ENCODE results near the gene HS6ST2.

- TF ChIP-seq TAF1 (IDR thresholded peaks at IDR 0.05; ENCODE audit: borderline replicate concordance, low read depth, low read length), result no peak
- TF ChIP-seq POLR2A (IDR thresholded peaks at IDR 0.05; ENCODE audit: low read depth, low read length), result no peak
- no peak for TF ChIP-seq POLR2AphosphoS5 (IDR thresholded peaks at IDR 0.05; ENCODE audit: low read depth, low read length)
Observed at GRCh38 chrX:132622130-132622529, 336.3 kb downstream of the HS6ST2 start.

All from GM12892 (cell line).